Sigmoid colon (tissue), 4 donors: ENCODE results near the gene GMPS.

Experiments
- CTCF ChIP-seq, 4 experiments: fragments of 450-650 bp in 3 of 4; fragments of 200-600 bp in 1 of 4; IDR thresholded peaks; one replicate each; pipeline ENCODE4 v1.5.1; 2016 to 2019; ENCODE audit warnings: antibody characterized with exemption in 4 of 4, mild to moderate bottlenecking in 3 of 4, moderate library complexity in 2 of 4
- EP300 ChIP-seq, 4 donors: sonication (generic); formaldehyde crosslinking; IDR thresholded peaks; one replicate each; pipeline ENCODE4 v1.6.1; 2017; ENCODE audit warnings: antibody characterized with exemption in 4 of 4
- POLR2A ChIP-seq, 2 donors: fragments of 450-650 bp; IDR thresholded peaks; one replicate each; pipeline ENCODE4 v1.6.1; 2016; ENCODE audit warnings: antibody characterized with exemption in 2 of 2, mild to moderate bottlenecking in 2 of 2, moderate library complexity in 2 of 2
- POLR2AphosphoS5 ChIP-seq, 4 donors: sonication (generic); formaldehyde crosslinking; IDR thresholded peaks; one replicate each; pipeline ENCODE4 v1.6.1; 2017; ENCODE audit warnings: antibody characterized with exemption in 4 of 4

GRCh38 chr3:155949453-155950217 is 79.2 kb downstream of the GMPS start:
- TF ChIP-seq POLR2A (IDR thresholded peaks at IDR 0.05), result no peak
- TF ChIP-seq CTCF (IDR thresholded peaks at IDR 0.05), result no peak
- no peak for TF ChIP-seq POLR2AphosphoS5 (IDR thresholded peaks at IDR 0.05)
- TF ChIP-seq EP300 (IDR thresholded peaks at IDR 0.05), result no peak
